ENCODE data around the gene PALLD. TPM values are rescaled to one million over a fixed set of nuclear protein-coding genes. Genes with fewer than 3 reads are reported as not detected.

Gene PALLD
- total RNA-seq, 1 experiment from 2014 or later: 95.9 TPM

- no peak for DNase-seq (ENCODE audit: low read depth)
- in situ Hi-C loops (cut with HindIII; ENCODE audit: low pct_unique_long_range_greater_than_20kb, low sequenced_read_pairs): no loop called here
Observed at GRCh38 chr4:168572002-168572401, 75.2 kb downstream of the PALLD start.

- DNase-seq (ENCODE audit: low read depth): no peak
- in situ Hi-C loops (cut with HindIII; ENCODE audit: low pct_unique_long_range_greater_than_20kb, low sequenced_read_pairs): no loop called here
Observed at GRCh38 chr4:168573870-168574269, 77.0 kb downstream of the PALLD start.

- in situ Hi-C loops (cut with HindIII; ENCODE audit: low pct_unique_long_range_greater_than_20kb, low sequenced_read_pairs): no loop called here
Observed at GRCh38 chr4:168574581-168575295, 77.9 kb downstream of the PALLD start.

GRCh38 chr4:168575473-168575872 lies 78.6 kb downstream of the PALLD start:
- in situ Hi-C loops (cut with HindIII; ENCODE audit: low pct_unique_long_range_greater_than_20kb, low sequenced_read_pairs): no loop called here
- no peak for DNase-seq (ENCODE audit: low read depth)

More at GRCh38 chr4:168574581-168575295, 77.9 kb downstream of the PALLD start:
- DNase-seq (ENCODE audit: low read depth): no peak

GRCh38 chr4:168577624-168578023 lies 80.8 kb downstream of the PALLD start:
- in situ Hi-C loops (cut with HindIII; ENCODE audit: low pct_unique_long_range_greater_than_20kb, low sequenced_read_pairs): no loop called here
- no peak for DNase-seq (ENCODE audit: low read depth)

- DNase-seq (ENCODE audit: low read depth): no peak
- in situ Hi-C loops (cut with HindIII; ENCODE audit: low pct_unique_long_range_greater_than_20kb, low sequenced_read_pairs): no loop called here
Observed at GRCh38 chr4:168580228-168580627, 83.4 kb downstream of the PALLD start.

GRCh38 chr4:168584321-168584771 lies 87.5 kb downstream of the PALLD start:
- no peak for DNase-seq (ENCODE audit: low read depth)
- in situ Hi-C loops (cut with HindIII; ENCODE audit: low pct_unique_long_range_greater_than_20kb, low sequenced_read_pairs): no loop called here

- peak; percentile 54 for DNase-seq (ENCODE audit: low read depth)
- in situ Hi-C loops (cut with HindIII; ENCODE audit: low pct_unique_long_range_greater_than_20kb, low sequenced_read_pairs): no loop called here
Observed at GRCh38 chr4:168585168-168586091, 88.6 kb downstream of the PALLD start.

- in situ Hi-C loops (cut with HindIII; ENCODE audit: low pct_unique_long_range_greater_than_20kb, low sequenced_read_pairs): no loop called here
- no peak for DNase-seq (ENCODE audit: low read depth)
Observed at GRCh38 chr4:168586926-168587325, 90.1 kb downstream of the PALLD start.

- in situ Hi-C loops (cut with HindIII; ENCODE audit: low pct_unique_long_range_greater_than_20kb, low sequenced_read_pairs): no loop called here
- peak; percentile 59 for DNase-seq (ENCODE audit: low read depth)
Observed at GRCh38 chr4:168587411-168588125, 90.7 kb downstream of the PALLD start.

GRCh38 chr4:168588916-168589531 lies 92.2 kb downstream of the PALLD start:
- in situ Hi-C loops (cut with HindIII; ENCODE audit: low pct_unique_long_range_greater_than_20kb, low sequenced_read_pairs): no loop called here
- DNase-seq (ENCODE audit: low read depth): peak; percentile 67

- no peak for DNase-seq (ENCODE audit: low read depth)
- in situ Hi-C loops (cut with HindIII; ENCODE audit: low pct_unique_long_range_greater_than_20kb, low sequenced_read_pairs): no loop called here
Observed at GRCh38 chr4:168592676-168593075, 95.8 kb downstream of the PALLD start.

GRCh38 chr4:168593399-168593798 lies 96.5 kb downstream of the PALLD start:
- in situ Hi-C loops (cut with HindIII; ENCODE audit: low pct_unique_long_range_greater_than_20kb, low sequenced_read_pairs): no loop called here
- no peak for DNase-seq (ENCODE audit: low read depth)

GRCh38 chr4:168594121-168594520 lies 97.3 kb downstream of the PALLD start:
- no peak for DNase-seq (ENCODE audit: low read depth)
- in situ Hi-C loops (cut with HindIII; ENCODE audit: low pct_unique_long_range_greater_than_20kb, low sequenced_read_pairs): no loop called here

- no peak for DNase-seq (ENCODE audit: low read depth)
- in situ Hi-C loops (cut with HindIII; ENCODE audit: low pct_unique_long_range_greater_than_20kb, low sequenced_read_pairs): no loop called here
Observed at GRCh38 chr4:168598191-168598590, 101.3 kb downstream of the PALLD start.

- no peak for DNase-seq (ENCODE audit: low read depth)
- in situ Hi-C loops (cut with HindIII; ENCODE audit: low pct_unique_long_range_greater_than_20kb, low sequenced_read_pairs): no loop called here
Observed at GRCh38 chr4:168600796-168601583, 104.1 kb downstream of the PALLD start.

- DNase-seq (ENCODE audit: low read depth): no peak
- in situ Hi-C loops (cut with HindIII; ENCODE audit: low pct_unique_long_range_greater_than_20kb, low sequenced_read_pairs): no loop called here
Observed at GRCh38 chr4:168601899-168602298, 105.0 kb downstream of the PALLD start.
